ENCODE data around the gene UNC13D. TPM values are rescaled to one million over a fixed set of nuclear protein-coding genes. Genes with fewer than 3 reads are reported as not detected.
"Not testable (repeated sequence)": the region's sequence is repeated elsewhere in the genome, so short reads cannot be mapped to it uniquely, and the experiment has no call there.

UNC13D gene
- total RNA-seq, 1 donor from 2014 or later, result 2.7 TPM

DNA sequence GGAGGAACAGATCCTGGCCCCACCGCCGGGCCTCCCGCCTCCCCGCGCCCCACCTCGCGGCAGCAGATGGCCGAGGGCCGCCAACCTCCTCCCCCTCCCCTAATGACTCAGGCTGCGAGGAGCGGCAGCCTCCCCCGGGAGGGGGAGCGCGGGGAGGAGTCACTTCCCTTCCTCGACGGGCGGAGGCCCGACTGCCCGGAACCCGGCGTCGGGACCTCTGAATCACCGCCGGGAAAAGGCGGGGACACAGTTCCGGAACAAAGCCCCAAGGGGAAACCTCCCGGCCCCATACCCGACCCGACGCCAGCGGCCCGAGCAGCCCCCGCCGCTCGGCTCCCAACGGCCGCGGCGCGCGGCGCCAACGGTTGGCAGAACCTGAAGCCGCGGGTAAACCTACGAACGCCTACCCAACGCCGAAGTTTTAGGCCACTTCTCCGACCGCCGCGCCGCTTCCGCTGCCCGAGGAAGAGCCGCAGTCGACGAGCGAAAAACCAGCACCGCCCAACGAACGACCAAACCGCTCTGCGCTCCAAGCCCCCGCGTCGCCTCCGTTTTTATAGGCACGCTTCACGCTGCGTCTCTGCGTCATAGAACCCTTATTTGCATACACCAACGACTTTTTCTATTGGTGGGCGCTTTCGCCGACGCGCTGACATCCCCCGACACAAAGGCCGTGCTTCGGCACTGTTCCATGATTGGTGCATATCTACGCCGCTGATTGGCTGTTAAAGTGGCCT lies 64.8 kb downstream of the UNC13D start:
- H3K27ac Mint-ChIP-seq (ENCODE audit: unreplicated experiment), result peak overlapping the region; percentile 99
- no peaks in the 10 kb centered on the region for H3K27me3 ChIP-seq (ENCODE audit: insufficient read depth, low read length)
- peak; percentile 72 for FAIRE-seq
- no peaks in the 10 kb centered on the region for H3K27me3 Mint-ChIP-seq (ENCODE audit: low read depth, unreplicated experiment)
- H3K79me2 ChIP-seq (ENCODE audit: insufficient read depth, low read length), result peaks cover 34% of the 10 kb centered on the region
- peak overlapping the region; percentile 97 for H3K4me3 ChIP-seq (ENCODE audit: insufficient read depth, low read depth, low read length)
- H3K36me3 Mint-ChIP-seq (ENCODE audit: low read depth, unreplicated experiment), result peaks cover 24% of the 10 kb centered on the region
- peaks cover 23% of the 10 kb centered on the region for H3K36me3 ChIP-seq (ENCODE audit: insufficient read depth, low read length)
- peak overlapping the region; percentile 98 for H3K27ac ChIP-seq (ENCODE audit: low read depth, low read length)
- no peak overlapping the region for H2AFZ ChIP-seq (ENCODE audit: low read depth, low read length)
- H3K9ac ChIP-seq (ENCODE audit: low read length), result peak overlapping the region; percentile 97
- peak overlapping the region; percentile 96 for H3K4me3 Mint-ChIP-seq (ENCODE audit: unreplicated experiment)
- H3K9me3 ChIP-seq (ENCODE audit: insufficient read depth, low read depth, low read length), result no peaks in the 10 kb centered on the region
- H4K20me1 ChIP-seq (ENCODE audit: insufficient read depth, low read length), result peaks cover 47% of the 10 kb centered on the region
- TF ChIP-seq, protein P1, sequence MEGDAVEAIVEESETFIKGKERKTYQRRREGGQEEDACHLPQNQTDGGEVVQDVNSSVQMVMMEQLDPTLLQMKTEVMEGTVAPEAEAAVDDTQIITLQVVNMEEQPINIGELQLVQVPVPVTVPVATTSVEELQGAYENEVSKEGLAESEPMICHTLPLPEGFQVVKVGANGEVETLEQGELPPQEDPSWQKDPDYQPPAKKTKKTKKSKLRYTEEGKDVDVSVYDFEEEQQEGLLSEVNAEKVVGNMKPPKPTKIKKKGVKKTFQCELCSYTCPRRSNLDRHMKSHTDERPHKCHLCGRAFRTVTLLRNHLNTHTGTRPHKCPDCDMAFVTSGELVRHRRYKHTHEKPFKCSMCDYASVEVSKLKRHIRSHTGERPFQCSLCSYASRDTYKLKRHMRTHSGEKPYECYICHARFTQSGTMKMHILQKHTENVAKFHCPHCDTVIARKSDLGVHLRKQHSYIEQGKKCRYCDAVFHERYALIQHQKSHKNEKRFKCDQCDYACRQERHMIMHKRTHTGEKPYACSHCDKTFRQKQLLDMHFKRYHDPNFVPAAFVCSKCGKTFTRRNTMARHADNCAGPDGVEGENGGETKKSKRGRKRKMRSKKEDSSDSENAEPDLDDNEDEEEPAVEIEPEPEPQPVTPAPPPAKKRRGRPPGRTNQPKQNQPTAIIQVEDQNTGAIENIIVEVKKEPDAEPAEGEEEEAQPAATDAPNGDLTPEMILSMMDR (IDR thresholded peaks at IDR 0.05; ENCODE audit: insufficient read depth, low read depth, low read length), result no peak
- peak; percentile 51 for TF ChIP-seq EZH2 (IDR thresholded peaks at IDR 0.05; ENCODE audit: insufficient read depth, low read length)
- H3K9me3 Mint-ChIP-seq (ENCODE audit: unreplicated experiment), result no peaks in the 10 kb centered on the region
- DNase-seq (ENCODE audit: low read depth), result peak; percentile 99
- peak overlapping the region; percentile 90 for H3K4me2 ChIP-seq (ENCODE audit: low read length)
- H3K4me1 Mint-ChIP-seq (ENCODE audit: low read depth, unreplicated experiment), result peaks cover 17% of the 10 kb centered on the region
- peaks cover 27% of the 10 kb centered on the region for H3K4me1 ChIP-seq (ENCODE audit: insufficient read depth, low read length)

DNA sequence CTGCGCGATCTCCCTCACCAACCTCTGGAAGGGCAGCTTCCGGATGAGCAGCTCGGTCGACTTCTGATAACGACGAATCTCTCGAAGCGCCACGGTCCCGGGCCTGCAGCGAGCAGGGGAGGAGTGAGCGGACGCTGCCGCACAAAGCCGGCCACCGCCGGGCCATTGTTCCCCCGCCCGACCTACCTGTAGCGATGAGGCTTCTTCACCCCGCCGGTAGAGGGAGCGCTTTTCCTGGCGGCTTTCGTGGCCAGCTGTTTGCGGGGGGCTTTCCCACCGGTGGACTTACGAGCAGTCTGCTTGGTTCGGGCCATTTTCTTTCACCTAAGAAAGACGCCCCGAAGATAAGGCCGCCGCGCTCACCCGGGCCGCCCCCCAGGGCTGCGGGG lies 65.3 kb downstream of the UNC13D start:
- peaks cover 50% of the 10 kb centered on the region for H4K20me1 ChIP-seq (ENCODE audit: insufficient read depth, low read length)
- DNase-seq (ENCODE audit: low read depth), result no peak
- no peak for FAIRE-seq

DNA sequence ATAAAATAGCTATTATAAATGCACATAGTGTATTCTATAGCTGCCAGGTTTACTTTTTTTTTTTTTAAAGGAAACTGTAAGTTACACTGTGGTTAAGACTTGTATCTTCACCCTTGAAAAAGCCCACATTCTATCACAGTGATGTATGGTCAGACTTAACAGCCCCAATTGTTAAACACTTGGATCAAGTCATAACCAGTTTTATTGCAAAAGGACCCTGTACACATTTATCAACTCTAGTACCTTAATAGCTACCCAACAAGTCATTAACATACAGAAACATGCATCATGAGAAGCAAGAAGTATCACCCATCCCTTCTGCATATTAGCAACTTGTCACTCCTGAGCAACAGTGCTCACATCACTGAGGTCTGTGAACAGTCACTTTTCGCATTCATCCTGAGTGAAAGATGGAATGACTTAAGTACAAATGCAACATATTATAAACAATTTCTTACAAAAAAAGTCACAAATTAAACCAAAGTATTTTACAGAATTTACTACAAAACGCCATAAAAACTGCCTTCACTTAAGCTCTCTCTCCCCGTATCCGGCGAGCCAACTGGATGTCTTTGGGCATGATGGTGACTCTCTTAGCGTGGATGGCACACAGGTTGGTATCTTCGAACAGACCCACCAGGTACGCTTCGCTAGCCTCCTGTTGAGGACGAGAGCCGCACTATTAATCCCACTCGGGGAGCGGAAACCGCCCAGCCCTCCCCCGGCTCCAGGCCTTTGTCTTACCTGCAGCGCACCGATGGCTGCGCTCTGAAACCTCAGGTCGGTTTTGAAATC lies 65.9 kb downstream of the UNC13D start:
- peaks cover 34% of the 10 kb centered on the region for H3K79me2 ChIP-seq (ENCODE audit: insufficient read depth, low read length)
- Mint-ChIP-seq H3K27ac (ENCODE audit: unreplicated experiment) (peak overlapping the region; percentile 94), H3K4me3 (ENCODE audit: unreplicated experiment) (peak overlapping the region; percentile 96), H3K36me3 (ENCODE audit: low read depth, unreplicated experiment) (peaks cover 26% of the 10 kb centered on the region), H3K4me1 (ENCODE audit: low read depth, unreplicated experiment) (peaks cover 11% of the 10 kb centered on the region)
- H3K4me2 ChIP-seq (ENCODE audit: low read length), result peak overlapping the region; percentile 90
- H3K27ac ChIP-seq (ENCODE audit: low read depth, low read length), result peak overlapping the region; percentile 98
- FAIRE-seq; H3K27me3 Mint-ChIP-seq (ENCODE audit: low read depth, unreplicated experiment); DNase-seq (ENCODE audit: low read depth); H3K9me3 ChIP-seq (ENCODE audit: insufficient read depth, low read depth, low read length); H3K9me3 Mint-ChIP-seq (ENCODE audit: unreplicated experiment); H2AFZ ChIP-seq (ENCODE audit: low read depth, low read length); H3K27me3 ChIP-seq (ENCODE audit: insufficient read depth, low read length): not testable (repeated sequence)
- H3K36me3 ChIP-seq (ENCODE audit: insufficient read depth, low read length), result peaks cover 23% of the 10 kb centered on the region
- peak overlapping the region; percentile 97 for H3K9ac ChIP-seq (ENCODE audit: low read length)
- H3K4me1 ChIP-seq (ENCODE audit: insufficient read depth, low read length), result peaks cover 16% of the 10 kb centered on the region
- peak overlapping the region; percentile 97 for H3K4me3 ChIP-seq (ENCODE audit: insufficient read depth, low read depth, low read length)
- peaks cover 50% of the 10 kb centered on the region for H4K20me1 ChIP-seq (ENCODE audit: insufficient read depth, low read length)

More for the DNA sequence above, 65.3 kb downstream of the UNC13D start:
- Mint-ChIP-seq H3K9me3 (ENCODE audit: unreplicated experiment) (no peaks in the 10 kb centered on the region), H3K27me3 (ENCODE audit: low read depth, unreplicated experiment) (no peaks in the 10 kb centered on the region), H3K4me3 (ENCODE audit: unreplicated experiment) (peak overlapping the region; percentile 96), H3K27ac (ENCODE audit: unreplicated experiment) (peak overlapping the region; percentile 94), H3K36me3 (ENCODE audit: low read depth, unreplicated experiment) (peaks cover 26% of the 10 kb centered on the region), H3K4me1 (ENCODE audit: low read depth, unreplicated experiment) (peaks cover 17% of the 10 kb centered on the region)
- Histone ChIP-seq H3K4me2 (ENCODE audit: low read length) (peak overlapping the region; percentile 90), H3K9ac (ENCODE audit: low read length) (peak overlapping the region; percentile 97), H3K4me1 (ENCODE audit: insufficient read depth, low read length) (peaks cover 21% of the 10 kb centered on the region), H3K4me3 (ENCODE audit: insufficient read depth, low read depth, low read length) (peak overlapping the region; percentile 97), H3K27me3 (ENCODE audit: insufficient read depth, low read length) (no peaks in the 10 kb centered on the region), H3K9me3 (ENCODE audit: insufficient read depth, low read depth, low read length) (no peaks in the 10 kb centered on the region), H2AFZ (ENCODE audit: low read depth, low read length) (no peak overlapping the region), H3K79me2 (ENCODE audit: insufficient read depth, low read length) (peaks cover 34% of the 10 kb centered on the region), H3K27ac (ENCODE audit: low read depth, low read length) (peak overlapping the region; percentile 98), H3K36me3 (ENCODE audit: insufficient read depth, low read length) (peaks cover 23% of the 10 kb centered on the region)
- no peak for TF ChIP-seq EZH2 (IDR thresholded peaks at IDR 0.05; ENCODE audit: insufficient read depth, low read length)
- TF ChIP-seq, protein P1 (IDR thresholded peaks at IDR 0.05; ENCODE audit: insufficient read depth, low read depth, low read length), result peak; percentile 19
